GM10266 (cell line): ENCODE data around the gene ZNF879.

Experiments used
- DNase-seq: peaks from one replicate; pipeline ENCODE4 v3.0.0; 2012; ENCODE audit errors: extremely low spot score
- CTCF ChIP-seq: IDR thresholded peaks from 2 replicates; pipeline ENCODE4 v1.5.1; 2012; ENCODE audit warnings: mild to moderate bottlenecking, low read depth; ENCODE audit not compliant: control insufficient read depth, insufficient read depth; ENCODE audit errors: missing control alignments

ZNF879 gene

DNA sequence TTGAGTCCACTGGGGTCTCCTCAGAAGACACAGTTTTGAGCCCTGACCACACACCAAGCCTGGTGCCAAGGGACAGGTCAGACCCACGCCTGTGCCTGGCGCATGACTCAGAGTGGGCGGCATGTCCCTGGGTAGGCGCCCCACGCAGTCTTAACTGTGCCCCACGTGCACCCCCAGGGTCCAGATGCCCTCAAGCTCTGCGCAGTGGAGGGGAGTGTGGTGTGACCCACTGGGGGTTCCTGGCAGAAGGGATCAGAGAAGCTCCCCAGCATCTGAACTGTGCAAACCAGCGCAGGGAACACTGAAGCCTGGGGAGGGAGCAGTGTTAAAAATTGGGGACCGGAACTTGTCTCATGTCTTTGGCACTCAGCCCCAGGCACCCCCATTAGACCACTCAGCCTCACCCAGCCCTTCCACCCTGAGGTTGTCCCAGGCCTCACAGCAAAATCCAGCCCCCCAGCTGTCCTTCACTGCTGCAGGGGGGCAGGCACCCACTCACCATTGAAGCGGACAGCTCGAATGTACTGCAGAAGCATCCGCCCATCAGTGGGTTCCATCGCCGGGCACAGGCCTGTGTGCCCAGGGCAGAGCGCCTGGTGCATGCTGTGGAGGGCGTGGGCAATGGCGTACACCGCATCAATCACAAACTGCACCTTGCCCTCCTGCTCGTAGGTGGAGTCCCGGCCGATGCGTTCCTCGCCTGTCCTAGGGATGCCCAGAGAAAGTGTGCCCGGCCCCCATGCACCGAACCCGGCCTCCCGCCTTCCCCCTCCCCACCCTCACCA lies 35.0 kb upstream of the ZNF879 start:
- no peak for TF ChIP-seq CTCF
- DNase-seq, result no peak

DNA sequence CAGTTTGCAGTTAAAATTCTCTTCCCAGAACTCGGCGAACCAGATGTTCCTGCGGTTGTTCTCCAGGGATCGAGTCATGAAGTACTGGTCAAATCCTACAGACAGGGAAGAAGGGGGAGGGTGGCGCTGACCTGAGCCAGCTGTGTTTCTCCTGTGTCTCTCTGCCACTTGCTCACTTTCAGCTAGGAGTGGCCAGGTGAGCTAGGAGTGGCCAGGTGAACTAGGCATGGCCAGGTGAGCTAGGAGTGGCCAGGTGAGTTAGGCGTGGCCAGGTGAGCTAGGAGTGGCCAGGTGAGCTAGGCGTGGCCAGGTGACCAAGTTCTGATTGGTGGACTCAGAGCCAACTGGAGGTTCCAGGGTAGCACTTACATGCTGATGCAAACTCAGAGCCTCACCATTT lies 34.3 kb upstream of the ZNF879 start:
- TF ChIP-seq CTCF, result no peak
- no peak for DNase-seq

GRCh38 chr5:178990491-178990890 lies 33.1 kb upstream of the ZNF879 start:
- no peak for TF ChIP-seq CTCF
- no peak for DNase-seq

- no peak for DNase-seq
- no peak for TF ChIP-seq CTCF
These were observed 32.1 kb upstream of the ZNF879 start for GRCh38 chr5:178991190-178992145.

DNA sequence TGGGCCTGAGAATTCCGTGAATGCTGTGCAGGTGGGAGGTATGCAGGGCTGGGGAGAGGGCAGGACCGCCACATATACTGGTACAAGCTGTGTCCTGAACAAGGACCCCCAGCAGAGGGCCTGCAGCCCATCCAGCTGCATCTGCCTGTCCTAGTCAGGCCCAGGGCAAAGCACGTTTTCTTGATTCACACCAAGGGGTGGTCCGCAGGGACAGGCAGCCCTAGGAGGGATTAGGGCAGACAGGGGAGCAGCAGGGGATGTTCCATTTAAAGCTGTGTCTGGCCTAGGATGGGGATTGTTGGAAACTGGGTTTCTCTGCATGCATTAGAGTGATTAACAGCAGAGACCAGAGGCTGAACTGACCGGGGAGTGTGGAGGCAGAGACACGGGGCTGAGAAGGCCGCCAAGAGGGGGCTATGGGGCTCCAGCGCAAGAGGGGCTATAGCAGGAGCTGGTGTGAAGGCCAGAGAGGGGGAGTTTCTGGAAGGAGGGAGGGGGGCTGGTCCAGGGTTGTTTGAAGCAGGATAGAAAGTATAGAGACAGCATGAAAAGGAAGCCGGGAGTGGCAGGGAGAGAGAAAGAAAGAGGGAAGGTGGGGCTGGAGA lies 31.2 kb upstream of the ZNF879 start:
- TF ChIP-seq CTCF, result no peak
- no peak for DNase-seq

DNA sequence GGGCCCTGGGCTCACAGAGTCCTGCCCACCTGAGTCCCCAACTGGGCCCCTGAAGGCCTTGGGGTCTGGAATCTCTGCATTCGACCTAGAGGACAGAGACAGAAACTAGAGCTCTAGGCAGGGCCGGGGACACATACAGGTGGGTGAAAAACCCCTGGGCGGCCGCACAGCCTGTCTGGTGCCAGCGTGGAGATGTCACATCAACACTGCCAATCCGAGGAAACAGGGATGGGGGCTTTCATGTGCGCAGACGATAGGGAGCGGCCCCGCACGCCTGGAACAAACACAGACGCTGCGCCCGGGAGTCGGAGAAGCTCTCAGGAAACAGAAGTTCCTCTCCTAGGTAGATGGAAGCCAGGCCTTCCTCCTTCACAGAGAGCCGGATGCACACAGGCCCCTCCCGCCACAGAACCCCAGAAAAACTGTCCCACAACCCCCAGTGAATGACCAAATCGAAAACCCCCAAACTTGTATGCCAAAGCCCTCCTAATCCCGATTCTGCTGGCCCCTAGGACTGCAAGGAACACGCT lies 30.3 kb upstream of the ZNF879 start:
- TF ChIP-seq CTCF, result no peak
- DNase-seq, result no peak
